GM12892 (cell line): ENCODE results near the gene PACS2.

ENCODE experiments used
- POLR2A ChIP-seq: IDR thresholded peaks from 2 replicates; pipeline ENCODE4 v1.6.1; 2011; ENCODE audit warnings: low read depth, low read length, control low read depth
- POLR2AphosphoS5 ChIP-seq: IDR thresholded peaks from 2 replicates; pipeline ENCODE4 v1.6.1; 2011; ENCODE audit warnings: low read depth, low read length, control low read depth

GRCh38 chr14:105368032-105368417, 53.5 kb downstream of the PACS2 start:
- TF ChIP-seq POLR2AphosphoS5 (no peak), POLR2A (no peak)
